ENCODE data around the gene F10. TPM values are rescaled to one million over a fixed set of nuclear protein-coding genes. Genes with fewer than 3 reads are reported as not detected.

F10 gene
- total RNA-seq, 4 donors from 2014 or later, result 7.3 to 33.0 (median 20.7) TPM

- TF ChIP-seq CTCF (IDR thresholded peaks at IDR 0.05; ENCODE audit: low read depth), result no peak
Observed at GRCh38 chr13:113143466-113144254, 21.1 kb downstream of the F10 start.

- TF ChIP-seq CTCF (IDR thresholded peaks at IDR 0.05; ENCODE audit: low read depth), result no peak
Observed at GRCh38 chr13:113144255-113144629, 21.6 kb downstream of the F10 start.

GRCh38 chr13:113145496-113145895 is 22.9 kb downstream of the F10 start:
- no peak for TF ChIP-seq CTCF (IDR thresholded peaks at IDR 0.05; ENCODE audit: low read depth)

- TF ChIP-seq CTCF (IDR thresholded peaks at IDR 0.05; ENCODE audit: low read depth), result no peak
Observed at GRCh38 chr13:113145911-113146598, 23.5 kb downstream of the F10 start.

- TF ChIP-seq CTCF (IDR thresholded peaks at IDR 0.05; ENCODE audit: low read depth), result no peak
Observed at GRCh38 chr13:113146750-113147149, 24.2 kb downstream of the F10 start.

GRCh38 chr13:113147206-113147605 is 24.6 kb downstream of the F10 start:
- no peak for TF ChIP-seq CTCF (IDR thresholded peaks at IDR 0.05; ENCODE audit: low read depth)

GRCh38 chr13:113148407-113148806 is 25.8 kb downstream of the F10 start:
- no peak for TF ChIP-seq CTCF (IDR thresholded peaks at IDR 0.05; ENCODE audit: low read depth)

Data from subcutaneous adipose tissue (tissue), 4 donors.